HL-60 (cell line): ENCODE results near the gene CYB5B.

Experiments used
- DNase-seq, 2 experiments: peaks; one replicate each; pipeline ENCODE4 v3.0.0-alpha.2; 2010 to 2020; ENCODE audit warnings: low read depth in 1 of 2, low spot score in 1 of 2
- H3K27ac ChIP-seq: fragments of 250-450 bp; sonication (Bioruptor Pico); replicated peaks from 2 replicates; pipeline ENCODE4 v1.5.1; 2020; ENCODE audit warnings: mild to moderate bottlenecking, moderate library complexity
- H3K27me3 ChIP-seq: fragments of 250-450 bp; sonication (Bioruptor Pico); 2 replicates; pipeline ENCODE4 v1.5.1; 2021; ENCODE audit warnings: mild to moderate bottlenecking, moderate library complexity; ENCODE audit not compliant: insufficient read depth, poor library complexity, severe bottlenecking
- H3K4me3 ChIP-seq: replicated peaks from 2 replicates; pipeline ENCODE4 v1.5.1; 2011; ENCODE audit warnings: mild to moderate bottlenecking, control low read depth, low read length; ENCODE audit not compliant: insufficient read depth
- CTCF ChIP-seq: IDR thresholded peaks from one replicate; pipeline ENCODE4 v1.5.1; 2011; ENCODE audit warnings: low read length, control low read depth, inconsistent platforms; ENCODE audit not compliant: insufficient read depth
- GABPA ChIP-seq: IDR thresholded peaks from 2 replicates; pipeline ENCODE4 v1.6.1; 2012; ENCODE audit warnings: low read depth
- POLR2AphosphoS5 ChIP-seq: IDR thresholded peaks from 2 replicates; pipeline ENCODE4 v1.6.1; 2012; ENCODE audit warnings: low read depth
- REST ChIP-seq: IDR thresholded peaks from 2 replicates; pipeline ENCODE4 v1.6.1; 2012; ENCODE audit warnings: low read depth; ENCODE audit not compliant: insufficient replicate concordance
- SPI1 ChIP-seq: IDR thresholded peaks from 2 replicates; pipeline ENCODE4 v1.6.1; 2012; ENCODE audit warnings: low read depth, mild to moderate bottlenecking, borderline replicate concordance

Gene CYB5B

GRCh38 chr16:69497876-69498596 lies 73.6 kb downstream of the CYB5B start:
- Histone ChIP-seq H3K27me3 (no peaks in the 10 kb centered on the region), H3K27ac (no peak overlapping the region), H3K4me3 (no peak overlapping the region)
- no peak for DNase-seq
- TF ChIP-seq GABPA (no peak), POLR2AphosphoS5 (no peak), REST (no peak), SPI1 (no peak), CTCF (no peak)

GRCh38 chr16:69498926-69499325 lies 74.5 kb downstream of the CYB5B start:
- no peak for DNase-seq
- H3K4me3 ChIP-seq: no peak overlapping the region
- H3K27ac ChIP-seq: no peak overlapping the region
- H3K27me3 ChIP-seq: no peaks in the 10 kb centered on the region
- TF ChIP-seq POLR2AphosphoS5 (no peak), REST (no peak), CTCF (no peak), GABPA (no peak), SPI1 (no peak)

- Histone ChIP-seq H3K27me3 (no peaks in the 10 kb centered on the region), H3K27ac (no peak overlapping the region), H3K4me3 (no peak overlapping the region)
- TF ChIP-seq SPI1 (no peak), POLR2AphosphoS5 (no peak), CTCF (no peak), REST (no peak), GABPA (no peak)
- no peak for DNase-seq
Measured at GRCh38 chr16:69499541-69500230, 75.3 kb downstream of the CYB5B start.
